ENCODE results near the gene MAP3K3.
A peak's percentile ranks its signal among the peaks of the same experiment; 100 is the strongest.

MAP3K3 gene

GRCh38 chr17:63621229-63621683 lies 961 bp upstream of the MAP3K3 start:
- H3K4me1 ChIP-seq (ENCODE audit: insufficient read depth, low read length, poor library complexity, severe bottlenecking), result peaks cover 40% of the 10 kb centered on the region
- H3K9me2 ChIP-seq (replicated peaks; ENCODE audit: low read depth, low read length), result no peaks in the 10 kb centered on the region
- H3K27me3 ChIP-seq (ENCODE audit: insufficient read depth, low read length, poor library complexity, severe bottlenecking), result no peaks in the 10 kb centered on the region
- H3F3A ChIP-seq (ENCODE audit: low read depth), result peaks cover 9% of the 10 kb centered on the region; the same call in 1 of the 2 replicates
- H3K9me3 ChIP-seq (ENCODE audit: insufficient read depth, low read depth, low read length), result no peaks in the 10 kb centered on the region
- H3K4me2 ChIP-seq (ENCODE audit: low read depth, low read length, poor library complexity, severe bottlenecking), result peak overlapping the region; percentile 95
- peaks cover 34% of the 10 kb centered on the region for H4K20me1 ChIP-seq (ENCODE audit: insufficient read depth, low read length, poor library complexity, severe bottlenecking)
- peak overlapping the region; percentile 76 for H3K9ac ChIP-seq (ENCODE audit: low read depth, low read length, poor library complexity, severe bottlenecking)
- TF ChIP-seq EZH2phosphoT487 (IDR thresholded peaks at IDR 0.05; ENCODE audit: borderline replicate concordance) (no peak), CTCF (conservative IDR thresholded peaks at IDR 0.05; ENCODE audit: low read length) (no peak)
- no peaks in the 10 kb centered on the region for H3K36me3 ChIP-seq (ENCODE audit: insufficient read depth, low read length)
- peaks cover 34% of the 10 kb centered on the region for H3K79me2 ChIP-seq (ENCODE audit: insufficient read depth, low read length)
- H2AFZ ChIP-seq (ENCODE audit: low read length), result peak overlapping the region; percentile 81
- H3K4me3 ChIP-seq (ENCODE audit: low read length, poor library complexity, severe bottlenecking), result peak overlapping the region; percentile 83

DNA sequence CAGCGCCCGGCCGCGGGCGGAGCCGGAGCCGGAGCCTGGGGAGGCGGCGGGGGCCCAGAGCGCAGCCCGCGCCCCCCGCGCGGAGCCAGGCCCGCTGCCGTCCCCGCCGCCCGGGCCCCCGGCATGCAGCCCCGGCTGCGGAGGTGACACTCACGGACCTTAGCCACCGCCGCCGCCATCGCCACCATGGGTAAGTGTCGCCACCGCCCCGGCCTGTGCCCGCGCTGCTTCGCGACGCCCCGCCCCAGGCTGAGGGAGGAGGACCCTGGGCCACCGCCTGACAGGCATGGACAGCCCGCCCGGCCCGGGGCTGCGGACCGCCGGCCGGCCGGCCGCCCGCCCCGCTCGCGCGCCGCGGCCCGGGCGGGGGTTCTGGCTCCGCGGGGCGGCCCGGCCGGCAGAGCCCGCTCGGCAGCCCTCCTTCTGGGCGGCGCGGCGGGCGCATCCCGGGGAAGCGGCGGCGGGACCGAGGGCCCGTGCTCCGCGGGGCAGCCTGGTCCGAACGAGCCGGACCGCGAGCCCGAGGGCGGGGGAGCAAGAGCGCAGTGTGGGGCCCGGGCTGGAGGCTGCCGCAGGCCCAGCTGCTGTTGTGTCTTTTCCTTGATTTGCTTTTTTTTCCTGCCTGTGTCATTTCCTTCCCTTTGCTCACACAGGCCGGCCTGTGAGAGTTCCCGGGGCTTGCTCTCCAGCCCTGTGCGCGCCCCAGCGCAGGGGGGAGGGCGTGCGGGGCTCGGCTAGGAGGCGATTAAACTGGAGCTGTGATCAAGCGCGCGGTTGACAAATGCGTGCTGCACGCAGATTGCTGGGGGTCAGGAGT lies 565 bp downstream of the MAP3K3 start:
- H3K4me3 ChIP-seq (ENCODE audit: low read length, poor library complexity, severe bottlenecking), result peak overlapping the region; percentile 83
- no peaks in the 10 kb centered on the region for H3K9me2 ChIP-seq (replicated peaks; ENCODE audit: low read depth, low read length)
- H3K27me3 ChIP-seq (ENCODE audit: insufficient read depth, low read length, poor library complexity, severe bottlenecking), result no peaks in the 10 kb centered on the region
- no peaks in the 10 kb centered on the region for H3K9me3 ChIP-seq (ENCODE audit: insufficient read depth, low read depth, low read length)
- peak overlapping the region; percentile 56; the same call in 1 of the 2 replicates for H2AFZ ChIP-seq (ENCODE audit: low read length)
- peaks cover 51% of the 10 kb centered on the region for H3K4me1 ChIP-seq (ENCODE audit: insufficient read depth, low read length, poor library complexity, severe bottlenecking)
- peak overlapping the region; percentile 64 for H3K9ac ChIP-seq (ENCODE audit: low read depth, low read length, poor library complexity, severe bottlenecking)
- no peak for TF ChIP-seq EZH2phosphoT487 (IDR thresholded peaks at IDR 0.05; ENCODE audit: borderline replicate concordance)
- no peak for TF ChIP-seq CTCF (conservative IDR thresholded peaks at IDR 0.05; ENCODE audit: low read length)
- H3K4me2 ChIP-seq (ENCODE audit: low read depth, low read length, poor library complexity, severe bottlenecking), result peak overlapping the region; percentile 98
- H3K79me2 ChIP-seq (ENCODE audit: insufficient read depth, low read length), result peaks cover 49% of the 10 kb centered on the region
- peaks cover 44% of the 10 kb centered on the region for H4K20me1 ChIP-seq (ENCODE audit: insufficient read depth, low read length, poor library complexity, severe bottlenecking)
- peaks cover 9% of the 10 kb centered on the region; the same call in 1 of the 2 replicates for H3F3A ChIP-seq (ENCODE audit: low read depth)
- no peaks in the 10 kb centered on the region for H3K36me3 ChIP-seq (ENCODE audit: insufficient read depth, low read length)

GRCh38 chr17:63623786-63624530 lies 1.7 kb downstream of the MAP3K3 start:
- H3K36me3 ChIP-seq (ENCODE audit: insufficient read depth, low read length), result no peaks in the 10 kb centered on the region
- peaks cover 9% of the 10 kb centered on the region; the same call in 1 of the 2 replicates for H3F3A ChIP-seq (ENCODE audit: low read depth)
- peaks cover 51% of the 10 kb centered on the region for H3K4me1 ChIP-seq (ENCODE audit: insufficient read depth, low read length, poor library complexity, severe bottlenecking)
- H3K79me2 ChIP-seq (ENCODE audit: insufficient read depth, low read length), result peaks cover 58% of the 10 kb centered on the region
- H4K20me1 ChIP-seq (ENCODE audit: insufficient read depth, low read length, poor library complexity, severe bottlenecking), result peaks cover 44% of the 10 kb centered on the region
- no peaks in the 10 kb centered on the region for H3K27me3 ChIP-seq (ENCODE audit: insufficient read depth, low read length, poor library complexity, severe bottlenecking)
- no peak overlapping the region for H2AFZ ChIP-seq (ENCODE audit: low read length)
- H3K4me2 ChIP-seq (ENCODE audit: low read depth, low read length, poor library complexity, severe bottlenecking), result peak overlapping the region; percentile 98
- H3K9ac ChIP-seq (ENCODE audit: low read depth, low read length, poor library complexity, severe bottlenecking), result peak overlapping the region; percentile 64
- no peaks in the 10 kb centered on the region for H3K9me2 ChIP-seq (replicated peaks; ENCODE audit: low read depth, low read length)
- TF ChIP-seq EZH2phosphoT487 (IDR thresholded peaks at IDR 0.05; ENCODE audit: borderline replicate concordance) (no peak), CTCF (conservative IDR thresholded peaks at IDR 0.05; ENCODE audit: low read length) (no peak)
- H3K4me3 ChIP-seq (ENCODE audit: low read length, poor library complexity, severe bottlenecking), result peak overlapping the region; percentile 83
- no peaks in the 10 kb centered on the region for H3K9me3 ChIP-seq (ENCODE audit: insufficient read depth, low read depth, low read length)

All from Loucy (cell line).